ENCODE results near the gene RIMKLB. TPM values are rescaled to one million over a fixed set of nuclear protein-coding genes. Genes with fewer than 3 reads are reported as not detected.

The RIMKLB gene
- total and polyA plus RNA-seq, 2 of the 8 experiments (the other 6 are each of a cell fraction or from before 2014, with no cell fraction given), result 37.8 to 78.2 TPM

DNA sequence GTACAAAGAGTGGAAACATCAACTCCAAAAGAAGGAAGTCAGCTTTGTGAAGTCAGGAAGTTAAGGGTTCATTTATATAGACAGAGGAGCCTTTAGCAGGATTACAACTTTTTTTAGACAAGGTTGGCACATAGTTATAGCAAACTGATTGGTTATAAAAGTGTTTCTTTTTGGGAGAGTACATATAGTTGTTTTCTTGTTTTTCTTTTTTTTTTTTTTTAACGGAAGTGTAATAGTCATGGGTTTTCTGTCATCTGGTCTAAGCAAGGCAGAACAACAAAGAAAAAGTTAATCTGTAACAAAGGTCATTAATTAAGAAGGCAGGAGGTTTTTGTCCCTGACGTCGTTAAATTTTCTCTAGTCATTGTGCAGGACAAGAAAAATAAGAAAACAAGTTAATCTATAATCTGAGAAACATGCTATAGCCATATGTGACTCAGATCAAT is 22.2 kb upstream of the RIMKLB start:
- Histone ChIP-seq H3K23ac (ENCODE audit: insufficient read length) (no peak overlapping the region), H3K23me2 (ENCODE audit: low read depth, low read length) (no peaks in the 10 kb centered on the region; the same call in 1 of the 2 replicates), H3K79me1 (ENCODE audit: low read depth, low read length) (no peaks in the 10 kb centered on the region), H3K79me2 (ENCODE audit: control insufficient read depth in 1 of 2, insufficient read depth in 2 of 2, low read length in 2 of 2) (no peaks in the 10 kb centered on the region), H2AFZ (ENCODE audit: low read length) (no peak overlapping the region), H3K56ac (replicated peaks; ENCODE audit: insufficient read length, low read depth, low read length) (no peak overlapping the region), H4K8ac (ENCODE audit: extremely low read depth, insufficient read depth, low read length) (no peak overlapping the region), H3K36me3 (ENCODE audit: control insufficient read depth in 2 of 4, insufficient read depth in 4 of 4, low read length in 3 of 4) (no peaks in the 10 kb centered on the region), H3K18ac (ENCODE audit: extremely low read depth, low read length) (no peak overlapping the region), H3K27me3 (replicated peaks in 1 of 4; ENCODE audit: control insufficient read depth in 3 of 4, extremely low read depth in 1 of 4, insufficient read depth in 3 of 4, low read length in 3 of 4) (no peaks in the 10 kb centered on the region), H2BK12ac (ENCODE audit: low read depth, low read length) (no peak overlapping the region), H2BK5ac (ENCODE audit: low read depth, low read length) (no peak overlapping the region), H3K4me2 (ENCODE audit: insufficient read depth in 1 of 2, low read depth in 2 of 2, low read length in 2 of 2) (no peak overlapping the region), H3K4me1 (replicated peaks in 1 of 4; ENCODE audit: control insufficient read depth in 3 of 4, insufficient read depth in 4 of 4, low read length in 3 of 4) (peaks cover 0 to 4% (median 0%) of the 10 kb centered on the region in 4 experiments; a peak in 1 of 7 replicates), H3K4me3 (ENCODE audit: extremely low read depth in 1 of 4, insufficient read depth in 2 of 4, low read depth in 3 of 4, low read length in 4 of 4) (no peak overlapping the region), H4K20me1 (replicated peaks in 1 of 2; ENCODE audit: control insufficient read depth in 1 of 2, insufficient read depth in 2 of 2, low read length in 2 of 2) (no peaks in the 10 kb centered on the region), H4K5ac (ENCODE audit: insufficient read length, low read depth, low read length) (no peak overlapping the region), H2BK120ac (replicated peaks; ENCODE audit: low read depth, low read length) (no peak overlapping the region), H3K27ac (ENCODE audit: low read depth, low read length) (no peak overlapping the region), H2BK20ac (ENCODE audit: low read length) (no peak overlapping the region), H2AK5ac (ENCODE audit: low read depth, low read length) (no peak overlapping the region), H2BK15ac (ENCODE audit: low read length) (no peak overlapping the region), H3K4ac (replicated peaks; ENCODE audit: insufficient read length, low read depth, low read length) (no peak overlapping the region), H3K9me3 (ENCODE audit: insufficient read depth in 2 of 2, low read depth in 1 of 2, low read length in 1 of 2) (peaks cover 0 to 3% of the 10 kb centered on the region in 2 experiments; a peak in 1 of 4 replicates), H3K9ac (replicated peaks in 1 of 4; ENCODE audit: extremely low read depth in 1 of 4, low read depth in 3 of 4, low read length in 3 of 4) (no peak overlapping the region), H4K91ac (replicated peaks; ENCODE audit: insufficient read length, low read length) (no peak overlapping the region), H3K14ac (ENCODE audit: insufficient read length) (no peak overlapping the region)
- no peak for DNase-seq (ENCODE audit: low read depth in 1 of 2, low spot score in 2 of 2)
- ChIA-PET CTCF (ENCODE audit: partially characterized antibody) (interaction anchor here (0.8 to 2.8 kb wide), 6 partner anchors 18 to 149 kb away, joined by 3 to 15 read pairs (median 4); no protein-coding TSS in a partner anchor), POLR2A (ENCODE audit: partially characterized antibody) (interaction anchor here (1.0 to 1.1 kb wide), 2 partner anchors 9 to 263 kb away, joined by 3 read pairs; no protein-coding TSS in a partner anchor)
- WGBS, 2 experiments (ENCODE audit: extremely low coverage in 1 of 2, insufficient coverage in 1 of 2, insufficient read length in 1 of 2, insufficient replicate concordance in 2 of 2, low coverage in 1 of 2, low lambda C conversion rate in 2 of 2, missing lambda C conversion rate in 1 of 2), result 91% methylated on average over 3 of the region's 3 CpGs; no CpG with 5 or more reads in 1 of the 2 experiments
- FAIRE-seq, result no peak
- TF ChIP-seq GABPA (IDR thresholded peaks at IDR 0.05; ENCODE audit: borderline replicate concordance, insufficient read depth, low read length), result no peak
- TF ChIP-seq KDM4A (IDR thresholded peaks at IDR 0.05; ENCODE audit: low read depth, low read length, severe bottlenecking), result no peak
- TF ChIP-seq NRF1 (IDR thresholded peaks at IDR 0.05; ENCODE audit: low read depth, low read length), result no peak
- TF ChIP-seq CHD2 (IDR thresholded peaks at IDR 0.05; ENCODE audit: low read length), result no peak
- TF ChIP-seq MAX (IDR thresholded peaks at IDR 0.05), result no peak
- TF ChIP-seq SIX5 (IDR thresholded peaks at IDR 0.05; ENCODE audit: low read depth, low read length), result no peak
- no peak for TF ChIP-seq CHD1 (IDR thresholded peaks at IDR 0.05; ENCODE audit: low read depth, low read length)
- TF ChIP-seq YY1 (IDR thresholded peaks at IDR 0.05; ENCODE audit: low read depth, low read length), result no peak
- TF ChIP-seq TAF1 (IDR thresholded peaks at IDR 0.05; ENCODE audit: low read depth, low read length), result no peak

Measured in H1 (cell line).